GM12864 (cell line): ENCODE data around the gene EVA1C.
"Not testable (repeated sequence)": the region's sequence is repeated elsewhere in the genome, so short reads cannot be mapped to it uniquely, and the experiment has no call there.

ENCODE experiments used
- DNase-seq: peaks from one replicate; pipeline ENCODE4 v3.0.0-alpha.2; 2011; ENCODE audit warnings: low read depth
- H3K4me3 ChIP-seq: 2 replicates; pipeline ENCODE4 v1.5.1; 2011; ENCODE audit warnings: mild to moderate bottlenecking, low read depth, low read length, control low read depth
- CTCF ChIP-seq: IDR thresholded peaks from 2 replicates; pipeline ENCODE4 v1.5.1; 2011; ENCODE audit warnings: low read depth, mild to moderate bottlenecking, moderate library complexity, low read length, control low read depth, inconsistent platforms; ENCODE audit errors: missing control alignments

Gene EVA1C

GRCh38 chr21:32455548-32455947 lies 43.0 kb downstream of the EVA1C start:
- TF ChIP-seq CTCF = no peak
- DNase-seq = no peak
- no peak overlapping the region for H3K4me3 ChIP-seq

GRCh38 chr21:32456497-32456918 lies 44.0 kb downstream of the EVA1C start:
- DNase-seq = no peak
- no peak overlapping the region for H3K4me3 ChIP-seq
- no peak for TF ChIP-seq CTCF

GRCh38 chr21:32457360-32457840 lies 44.9 kb downstream of the EVA1C start:
- H3K4me3 ChIP-seq = no peak overlapping the region
- no peak for DNase-seq
- TF ChIP-seq CTCF = no peak

GRCh38 chr21:32457962-32458361 lies 45.5 kb downstream of the EVA1C start:
- H3K4me3 ChIP-seq = no peak overlapping the region
- no peak for TF ChIP-seq CTCF
- DNase-seq = no peak

GRCh38 chr21:32459972-32460371 lies 47.5 kb downstream of the EVA1C start:
- no peak for DNase-seq
- no peak for TF ChIP-seq CTCF
- no peak overlapping the region for H3K4me3 ChIP-seq

GRCh38 chr21:32461503-32461902 lies 49.0 kb downstream of the EVA1C start:
- no peak overlapping the region for H3K4me3 ChIP-seq
- DNase-seq = no peak
- TF ChIP-seq CTCF = no peak

- DNase-seq, H3K4me3 ChIP-seq: not testable (repeated sequence)
These were observed 50.1 kb downstream of the EVA1C start for GRCh38 chr21:32462564-32462963.
